ENCODE data around the gene ROR1. TPM values are rescaled to one million over a fixed set of nuclear protein-coding genes. Genes with fewer than 3 reads are reported as not detected.

ROR1 gene
- total and polyA plus RNA-seq, 12 donors: 2.9 to 36.2 (median 15.3) TPM

DNA sequence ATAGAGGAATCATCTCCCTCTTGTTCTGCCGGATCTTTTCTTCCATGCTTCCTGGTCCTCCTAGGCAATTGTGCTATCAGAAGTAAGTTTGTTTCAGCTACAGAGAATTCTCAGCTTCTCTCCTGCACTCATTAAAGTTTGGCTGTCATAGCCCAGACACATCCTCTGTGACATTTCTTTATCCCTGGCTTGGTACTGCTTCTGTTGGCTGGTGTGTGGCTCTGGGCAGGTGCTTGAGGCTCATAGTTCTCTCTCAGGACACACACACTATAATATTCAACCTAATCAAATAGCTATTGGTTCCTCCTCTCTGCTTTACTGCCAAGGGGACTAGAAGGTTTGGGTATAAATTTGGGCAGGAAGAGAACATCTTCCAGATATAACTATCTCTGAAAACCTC lies 172.1 kb downstream of the ROR1 start:
- intact Hi-C loops (cut with DNase I): loop anchor here in 3 of 10 donors (5.0 to 10.0 kb wide), 3 partner anchors 89 to 189 kb away; no protein-coding TSS in a partner anchor
- Histone ChIP-seq H3K36me3 (no peaks in the 10 kb centered on the region), H3K4me3 (no peak overlapping the region), H3K27me3 (no peaks in the 10 kb centered on the region), H3K9me3 (no peaks in the 10 kb centered on the region), H3K27ac (peak overlapping the region in 2 of 10 donors; percentile 32 to 60), H3K4me1 (peaks cover 6 to 82% (median 33%) of the 10 kb centered on the region in 9 donors)
- whole genome bisulfite sequencing, 2 donors: 67 to 81% methylated on average over 1 of the region's 1 CpG
- TF ChIP-seq, protein P1, sequence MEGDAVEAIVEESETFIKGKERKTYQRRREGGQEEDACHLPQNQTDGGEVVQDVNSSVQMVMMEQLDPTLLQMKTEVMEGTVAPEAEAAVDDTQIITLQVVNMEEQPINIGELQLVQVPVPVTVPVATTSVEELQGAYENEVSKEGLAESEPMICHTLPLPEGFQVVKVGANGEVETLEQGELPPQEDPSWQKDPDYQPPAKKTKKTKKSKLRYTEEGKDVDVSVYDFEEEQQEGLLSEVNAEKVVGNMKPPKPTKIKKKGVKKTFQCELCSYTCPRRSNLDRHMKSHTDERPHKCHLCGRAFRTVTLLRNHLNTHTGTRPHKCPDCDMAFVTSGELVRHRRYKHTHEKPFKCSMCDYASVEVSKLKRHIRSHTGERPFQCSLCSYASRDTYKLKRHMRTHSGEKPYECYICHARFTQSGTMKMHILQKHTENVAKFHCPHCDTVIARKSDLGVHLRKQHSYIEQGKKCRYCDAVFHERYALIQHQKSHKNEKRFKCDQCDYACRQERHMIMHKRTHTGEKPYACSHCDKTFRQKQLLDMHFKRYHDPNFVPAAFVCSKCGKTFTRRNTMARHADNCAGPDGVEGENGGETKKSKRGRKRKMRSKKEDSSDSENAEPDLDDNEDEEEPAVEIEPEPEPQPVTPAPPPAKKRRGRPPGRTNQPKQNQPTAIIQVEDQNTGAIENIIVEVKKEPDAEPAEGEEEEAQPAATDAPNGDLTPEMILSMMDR (IDR thresholded peaks at IDR 0.05): no peak
- DNase-seq: no peak
- ATAC-seq: peak in 5 of 8 donors; percentile 40 to 65 (median 61)

DNA sequence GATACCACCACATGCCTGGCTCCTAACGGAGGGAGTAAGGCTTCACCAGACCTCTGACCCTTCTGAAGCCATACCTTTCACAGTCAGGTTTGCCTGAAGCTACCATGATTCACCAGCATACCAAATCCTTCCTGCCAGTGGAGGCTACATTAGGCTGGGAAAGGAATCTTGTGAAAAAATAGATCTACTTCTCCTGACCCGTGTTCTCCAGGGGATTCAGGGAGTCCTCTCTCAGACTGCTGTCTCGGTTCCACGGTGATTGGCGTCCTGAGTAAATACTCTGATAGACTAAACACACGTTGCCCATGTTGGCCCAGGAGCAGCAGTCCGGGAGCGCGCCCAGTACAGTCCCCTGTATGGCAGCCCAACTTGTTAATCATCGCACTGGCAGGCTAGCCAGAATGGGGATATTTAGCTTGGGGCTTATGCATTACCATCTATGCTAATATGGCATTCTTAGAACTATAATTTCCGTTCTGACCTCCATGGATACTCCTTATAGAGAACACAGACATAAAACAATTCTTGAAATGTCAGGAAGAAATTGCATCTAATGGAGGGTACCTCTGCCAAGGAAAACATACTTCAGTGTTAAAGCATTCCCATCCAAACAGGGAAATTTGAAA lies 173.2 kb downstream of the ROR1 start:
- Histone ChIP-seq H3K4me1 (peaks cover 6 to 82% (median 38%) of the 10 kb centered on the region in 9 donors), H3K4me3 (no peak overlapping the region), H3K9me3 (no peaks in the 10 kb centered on the region), H3K27me3 (no peaks in the 10 kb centered on the region), H3K36me3 (no peaks in the 10 kb centered on the region), H3K27ac (peak overlapping the region in 6 of 10 donors; percentile 1 to 65 (median 52))
- intact Hi-C loops (cut with DNase I): loop anchor here in 3 of 10 donors (5.0 to 10.0 kb wide), 3 partner anchors 88 to 188 kb away; no protein-coding TSS in a partner anchor
- TF ChIP-seq, protein P1 (IDR thresholded peaks at IDR 0.05): no peak
- peak; percentile 43 to 47 for DNase-seq
- peak in 7 of 8 donors; percentile 65 to 90 (median 82) for ATAC-seq
- WGBS, 2 donors: 61 to 64% methylated on average over 11 of the region's 11 CpGs

DNA sequence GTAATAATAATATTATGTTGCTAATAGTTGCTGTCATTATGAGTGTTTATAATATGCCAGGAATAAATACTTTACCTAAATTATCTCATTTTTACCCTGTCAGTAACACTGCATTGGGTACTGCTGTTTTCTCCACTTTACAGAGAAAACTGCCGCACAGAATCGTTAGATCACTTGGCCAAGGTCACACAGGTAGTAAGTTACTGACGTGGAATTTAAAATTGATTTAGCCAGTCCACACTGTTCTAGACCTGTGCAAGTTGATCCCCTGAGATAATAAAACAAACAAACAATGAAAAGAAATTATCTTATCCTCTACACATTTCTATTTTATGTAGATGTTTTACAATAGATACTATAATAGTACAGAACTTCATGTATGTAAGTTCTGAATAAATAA lies 174.1 kb downstream of the ROR1 start:
- Histone ChIP-seq H3K4me1 (peaks cover 6 to 82% (median 38%) of the 10 kb centered on the region in 9 donors), H3K9me3 (no peaks in the 10 kb centered on the region)
- WGBS, 2 donors: 89 to 94% methylated on average over 3 of the region's 3 CpGs

DNA sequence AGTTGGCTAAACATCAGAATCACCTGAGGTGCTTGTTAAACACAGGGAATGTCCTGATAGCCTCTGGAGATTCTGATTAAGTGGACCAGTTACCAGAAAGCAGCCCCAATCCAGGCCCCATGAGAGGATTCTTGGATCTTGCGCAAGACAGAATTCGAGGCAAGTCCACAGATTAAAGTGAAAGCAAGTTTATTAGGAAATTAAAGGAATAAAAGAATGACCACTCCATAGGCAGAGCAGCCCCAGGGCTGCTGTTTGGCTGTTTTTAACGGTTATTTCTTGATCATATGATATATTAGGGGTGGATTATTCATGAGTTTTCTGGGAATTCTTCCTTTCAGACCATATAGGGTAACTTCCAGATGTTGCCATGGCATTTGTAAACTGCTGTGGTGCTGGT lies 176.2 kb downstream of the ROR1 start:
- DNase-seq (peak in 1 of 2 donors; percentile 31), ATAC-seq (peak in 3 of 8 donors; percentile 8 to 48 (median 23))
- peak overlapping the region in 1 of 10 donors; percentile 10 for H3K4me3 ChIP-seq
- no peaks in the 10 kb centered on the region for H3K27me3 ChIP-seq
- no peaks in the 10 kb centered on the region for H3K36me3 ChIP-seq
- 61 to 73% methylated on average over 3 of the region's 3 CpGs for WGBS, 2 donors
- H3K4me1 ChIP-seq: peaks cover 3 to 63% (median 27%) of the 10 kb centered on the region in 9 donors
- H3K9me3 ChIP-seq: peaks cover 0 to 18% (median 10%) of the 10 kb centered on the region in 11 donors
- intact Hi-C loops (cut with DNase I): no loop called here
- TF ChIP-seq, protein P1 (IDR thresholded peaks at IDR 0.05): no peak
- peak overlapping the region in 7 of 10 donors; percentile 8 to 62 (median 48) for H3K27ac ChIP-seq

More for the DNA sequence above, 174.1 kb downstream of the ROR1 start:
- no peak for DNase-seq
- H3K4me3 ChIP-seq: no peak overlapping the region
- intact Hi-C loops (cut with DNase I): loop anchor here in 3 of 10 donors (5.0 to 10.0 kb wide), 3 partner anchors 87 to 187 kb away; no protein-coding TSS in a partner anchor
- no peaks in the 10 kb centered on the region for H3K27me3 ChIP-seq
- ATAC-seq: no peak
- no peak overlapping the region for H3K27ac ChIP-seq
- no peaks in the 10 kb centered on the region for H3K36me3 ChIP-seq
- TF ChIP-seq, protein P1 (IDR thresholded peaks at IDR 0.05): no peak

All from heart right ventricle (tissue), 16 donors.